ENCODE results near the gene XCR1. TPM values are rescaled to one million over a fixed set of nuclear protein-coding genes. Genes with fewer than 3 reads are reported as not detected.
A peak's percentile ranks its signal among the peaks of the same experiment; 100 is the strongest.

XCR1 gene
- total and polyA plus RNA-seq, 11 donors = 0.03 to 0.64 (median 0.07) TPM; not detected in 6

GRCh38 chr3:46070595-46071093 is 43.4 kb upstream of the XCR1 start:
- Histone ChIP-seq H3K4me3 (no peak overlapping the region), H3K9me3 (no peaks in the 10 kb centered on the region), H3K36me3 (no peaks in the 10 kb centered on the region), H3K4me1 (peaks cover 0 to 26% (median 0%) of the 10 kb centered on the region in 12 donors), H3K27me3 (peaks cover 0 to 5% (median 0%) of the 10 kb centered on the region in 9 donors), H3K27ac (no peak overlapping the region)
- DNase-seq (no peak), ATAC-seq (no peak)
- TF ChIP-seq POLR2A (IDR thresholded peaks at IDR 0.05) (no peak), CTCF (IDR thresholded peaks at IDR 0.05) (no peak)
- intact Hi-C loops (cut with DNase I) = loop anchor here in 4 of 10 donors (10.0 kb wide), 3 partner anchors 76 to 306 kb away; partner anchors contain the start of genes FYCO1 (in 1 of the 4) and LZTFL1 (in 1 of the 4)
- WGBS, 4 donors = 67 to 74% (median 69%) methylated on average over 1 of the region's 1 CpG

GRCh38 chr3:46068501-46068900 is 41.2 kb upstream of the XCR1 start:
- ATAC-seq = no peak
- intact Hi-C loops (cut with DNase I) = no loop called here
- H3K4me1 ChIP-seq = peaks cover 0 to 42% (median 6%) of the 10 kb centered on the region in 12 donors
- H3K4me3 ChIP-seq = no peak overlapping the region
- H3K27ac ChIP-seq = peak overlapping the region in 1 of 12 donors; percentile 62
- WGBS, 4 donors = 64 to 65% (median 64%) methylated on average over 4 of the region's 4 CpGs
- H3K27me3 ChIP-seq = peaks cover 0 to 10% (median 0%) of the 10 kb centered on the region in 9 donors
- no peak for DNase-seq
- H3K9me3 ChIP-seq = no peaks in the 10 kb centered on the region
- H3K36me3 ChIP-seq = no peaks in the 10 kb centered on the region
- no peak for TF ChIP-seq CTCF (IDR thresholded peaks at IDR 0.05)
- no peak for TF ChIP-seq POLR2A (IDR thresholded peaks at IDR 0.05)

GRCh38 chr3:46067401-46067800 is 40.1 kb upstream of the XCR1 start:
- H3K27ac ChIP-seq = peak overlapping the region in 3 of 12 donors; percentile 7 to 62 (median 10)
- no peaks in the 10 kb centered on the region for H3K9me3 ChIP-seq
- peaks cover 0 to 52% (median 15%) of the 10 kb centered on the region in 12 donors for H3K4me1 ChIP-seq
- DNase-seq = no peak
- no peak overlapping the region for H3K4me3 ChIP-seq
- peaks cover 0 to 10% (median 0%) of the 10 kb centered on the region in 9 donors for H3K27me3 ChIP-seq
- intact Hi-C loops (cut with DNase I) = no loop called here
- no peaks in the 10 kb centered on the region for H3K36me3 ChIP-seq
- no peak for TF ChIP-seq POLR2A (IDR thresholded peaks at IDR 0.05)
- TF ChIP-seq CTCF (IDR thresholded peaks at IDR 0.05) = no peak
- peak in 2 of 4 donors; percentile 48 to 49 for ATAC-seq

- peak in 1 of 4 donors; percentile 29 for ATAC-seq
- Histone ChIP-seq H3K27ac (peak overlapping the region in 6 of 12 donors; percentile 0 to 64 (median 34)), H3K9me3 (no peaks in the 10 kb centered on the region), H3K27me3 (peaks cover 0 to 10% (median 0%) of the 10 kb centered on the region in 9 donors), H3K4me3 (no peak overlapping the region), H3K36me3 (no peaks in the 10 kb centered on the region), H3K4me1 (peaks cover 0 to 53% (median 24%) of the 10 kb centered on the region in 12 donors)
- WGBS, 4 donors = 62 to 81% (median 68%) methylated on average over 8 of the region's 8 CpGs
- intact Hi-C loops (cut with DNase I) = no loop called here
- TF ChIP-seq POLR2A (IDR thresholded peaks at IDR 0.05) (no peak), CTCF (IDR thresholded peaks at IDR 0.05) (no peak)
- DNase-seq = no peak
Observed at GRCh38 chr3:46065750-46066256, 38.5 kb upstream of the XCR1 start.

All from heart left ventricle (tissue), 16 donors.